T-helper 1 cell (primary cell): ENCODE measurements around the gene MLNR.

ENCODE experiments used
- DNase-seq, 5 donors: peaks; one replicate each; pipeline ENCODE4 v3.0.0-alpha.2; 2012 to 2020
- total RNA-seq, 4 donors: gene quantifications; one replicate each; lab custom pipeline; 2026; lab: John Stamatoyannopoulos, UW

The MLNR gene
- 0 to 0.15 (median 0) reads per million in 4 donors for total RNA-seq

GRCh38 chr13:49220036-49220855 lies at the start of gene MLNR:
MLNR (plus strand) TSS chr13:49220338; CDS start chr13:49220338, 0 bp downstream.
- DNase-seq = peak in 4 of 5 donors; percentile 8 to 35 (median 22)

DNA sequence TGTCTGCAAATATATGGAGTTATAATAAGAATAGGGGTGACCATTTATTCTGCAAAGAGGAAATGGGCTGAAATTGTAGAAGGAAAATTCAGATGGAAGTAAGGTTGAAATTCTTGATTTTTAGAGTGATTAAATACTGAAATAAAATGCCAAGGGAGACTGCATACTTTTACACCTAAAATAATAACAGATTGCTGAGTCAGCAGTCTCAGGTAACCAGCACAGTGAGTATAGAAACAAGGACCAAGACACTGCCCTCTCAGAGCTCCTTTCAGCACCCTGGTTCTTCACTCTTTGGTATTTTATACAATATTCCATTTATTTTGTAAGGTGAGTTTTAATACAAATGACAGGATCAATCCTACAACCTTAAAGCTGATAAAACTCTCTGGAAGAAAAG lies 48.8 kb upstream of the MLNR start:
- DNase-seq = no peak

GRCh38 chr13:49183672-49184325 lies 36.3 kb upstream of the MLNR start:
- DNase-seq = peak in 1 of 5 donors; percentile 20

DNA sequence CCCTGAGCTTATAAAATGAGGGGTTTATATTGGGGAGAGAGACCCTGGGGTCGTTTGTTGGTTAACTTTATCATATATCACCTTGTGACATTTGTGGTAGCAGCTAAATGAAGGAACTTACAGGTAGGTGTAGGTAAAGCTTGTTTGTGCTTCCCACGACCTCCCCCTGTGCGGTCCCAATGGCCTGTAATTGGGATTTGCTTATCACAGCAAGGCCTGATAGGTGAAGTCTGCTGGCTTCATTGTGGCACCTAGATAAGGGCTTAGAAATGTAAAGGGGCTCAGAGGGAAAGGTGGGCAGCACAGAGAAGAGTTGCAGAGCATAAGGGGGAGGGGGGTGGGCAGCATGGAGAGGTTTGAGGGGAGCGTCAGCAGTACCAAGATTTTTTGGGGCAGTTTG lies 35.5 kb upstream of the MLNR start:
- no peak for DNase-seq

- DNase-seq = peak in 1 of 5 donors; percentile 3
These were observed 34.9 kb upstream of the MLNR start for GRCh38 chr13:49185264-49185663.

- no peak for DNase-seq
These were observed 29.2 kb upstream of the MLNR start for GRCh38 chr13:49190901-49191300.

DNA sequence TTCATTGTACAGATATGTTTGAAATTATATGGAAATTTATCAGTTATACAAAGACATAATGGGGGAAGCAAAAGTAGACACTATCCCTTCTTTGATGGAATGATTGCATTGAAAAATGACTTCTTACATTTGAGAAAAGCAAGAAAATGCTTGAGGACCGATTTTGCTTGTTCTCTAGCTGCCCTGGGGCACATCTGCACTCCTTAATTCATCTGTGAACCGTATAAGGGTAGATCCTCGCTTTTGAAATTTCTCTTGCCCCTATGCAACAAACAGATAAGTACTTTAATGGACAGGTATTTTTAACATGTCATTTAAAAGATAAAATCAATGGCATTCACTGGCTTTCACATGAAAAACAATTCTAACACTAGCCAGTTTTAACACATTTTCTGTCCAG lies 13.5 kb upstream of the MLNR start:
- DNase-seq = no peak

DNA sequence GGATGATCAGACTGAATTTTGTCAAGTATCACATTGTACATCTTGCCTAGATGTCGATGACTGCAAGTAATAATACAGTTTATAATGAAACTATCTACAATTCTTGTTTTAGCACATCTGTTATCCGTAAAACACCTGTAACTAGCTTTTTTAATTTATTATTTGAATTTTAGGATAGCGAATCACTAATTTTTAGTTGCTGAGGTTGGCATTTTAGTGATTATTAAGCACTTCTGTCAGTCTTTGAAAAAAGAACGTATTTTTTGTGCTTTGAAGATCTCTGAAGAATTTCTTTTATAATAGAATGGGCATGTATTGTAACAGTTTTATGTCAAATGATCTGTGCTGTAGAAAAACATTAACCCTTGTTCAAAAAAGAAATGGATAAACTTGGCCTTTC lies 11.5 kb upstream of the MLNR start:
- no peak for DNase-seq

GRCh38 chr13:49210114-49210513 lies 10.0 kb upstream of the MLNR start:
- DNase-seq = no peak

GRCh38 chr13:49210669-49211068 lies 9.5 kb upstream of the MLNR start:
- DNase-seq = no peak

DNA sequence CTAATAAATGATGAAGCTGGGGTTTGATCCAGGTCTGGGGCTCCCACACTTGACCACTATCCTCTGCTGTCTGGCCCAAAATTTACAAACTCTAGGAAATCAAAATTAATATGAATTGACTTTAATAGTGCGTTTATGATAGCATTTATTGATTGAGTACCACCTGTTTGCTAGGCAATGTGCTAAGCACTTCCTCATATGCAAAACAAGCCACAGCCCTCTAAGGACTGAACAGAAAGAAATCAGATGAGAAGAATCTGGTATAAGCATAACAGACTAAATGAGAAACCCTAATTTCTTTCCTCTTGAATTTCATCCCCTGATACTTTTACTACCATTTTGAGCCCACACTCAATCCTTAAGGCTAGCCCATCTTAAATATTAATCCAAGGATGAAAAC lies 6.6 kb upstream of the MLNR start:
- DNase-seq = no peak

DNA sequence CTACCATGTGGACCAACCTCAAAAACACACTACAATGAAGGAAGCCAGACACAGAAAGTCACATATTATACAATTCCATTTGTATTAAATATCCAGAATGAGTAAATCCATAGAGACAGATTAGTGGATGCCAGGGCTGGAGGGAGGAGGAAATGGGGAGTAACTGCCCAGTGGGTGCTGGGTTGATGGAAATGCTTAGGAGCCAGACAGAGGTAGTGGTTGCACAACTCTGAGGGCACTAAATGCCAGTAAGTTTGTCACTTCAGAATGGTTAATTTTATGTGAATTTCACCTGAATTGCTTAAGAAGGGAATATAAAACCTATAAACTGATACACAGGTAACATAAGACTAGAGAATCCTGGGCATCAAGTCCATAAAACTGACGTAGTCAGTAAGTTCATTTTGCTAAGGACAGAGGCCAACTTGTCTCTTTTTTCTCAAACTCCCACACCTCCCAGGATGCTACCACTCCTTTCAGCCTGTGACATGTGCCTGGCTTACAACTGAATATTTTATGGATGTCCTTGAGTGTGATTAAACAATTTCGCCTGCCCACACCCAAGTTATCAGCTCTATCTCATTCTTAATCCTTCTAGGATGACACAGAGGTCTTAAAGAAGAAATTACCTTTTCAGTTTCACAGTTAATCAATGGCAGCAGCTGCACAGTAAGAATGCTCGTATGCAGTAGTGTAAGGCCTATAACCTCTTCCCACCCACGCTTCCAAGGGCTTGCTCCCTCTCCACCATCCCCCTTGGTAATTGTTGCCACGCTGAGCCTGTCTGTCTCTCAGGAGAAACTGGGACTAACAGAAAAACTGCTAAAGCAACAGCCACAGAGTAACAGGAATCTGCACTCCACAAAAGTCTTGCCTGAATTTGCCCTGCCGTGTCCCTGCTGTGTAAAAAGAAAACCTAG lies 5.9 kb upstream of the MLNR start:
- DNase-seq = no peak

DNA sequence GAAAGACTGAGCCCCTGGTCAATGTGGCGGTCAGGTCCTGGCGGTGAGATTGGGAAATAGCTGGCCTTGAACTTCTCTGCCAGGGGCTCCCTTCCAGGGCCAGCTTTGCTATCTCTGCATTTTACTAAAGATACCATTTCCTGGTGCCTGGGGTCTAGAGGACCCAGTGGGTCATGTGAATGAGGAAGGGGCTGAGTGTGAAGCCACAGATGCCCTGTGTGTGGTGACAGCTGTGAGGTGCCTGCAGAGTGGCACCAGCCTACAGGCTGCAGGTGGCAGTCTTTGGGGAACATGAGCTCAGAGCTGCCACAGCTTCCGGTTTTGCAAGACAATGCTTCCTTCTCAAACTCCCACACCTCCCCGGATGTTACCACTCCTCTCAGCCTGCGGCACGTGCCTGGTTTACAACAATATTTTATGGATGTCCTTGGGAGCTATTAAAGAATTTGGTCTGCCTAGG lies 5.2 kb upstream of the MLNR start:
- DNase-seq = peak in 3 of 5 donors; percentile 21 to 74 (median 21)

DNA sequence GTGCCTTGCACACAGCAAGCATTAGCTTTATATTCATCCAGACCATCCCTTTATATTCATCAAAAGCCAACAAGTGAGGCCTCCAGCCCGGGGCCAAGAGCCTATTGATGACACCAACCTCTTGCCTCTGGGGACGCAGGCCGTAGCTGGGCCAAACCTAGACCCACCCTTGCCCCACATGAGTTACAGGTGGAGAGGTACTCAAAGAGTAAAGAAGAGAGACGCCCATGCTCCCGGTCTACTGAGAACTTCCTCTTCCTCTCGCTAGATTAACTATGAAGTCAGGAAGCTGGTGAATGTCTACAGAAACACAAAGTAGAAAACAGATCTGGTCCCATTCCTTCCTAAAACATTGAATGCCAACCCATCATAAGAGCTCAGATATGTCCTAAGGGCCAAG lies 3.8 kb upstream of the MLNR start:
- no peak for DNase-seq

- DNase-seq = no peak
These were observed 2.1 kb upstream of the MLNR start for GRCh38 chr13:49217962-49218492.

GRCh38 chr13:49218493-49219051 lies 1.6 kb upstream of the MLNR start:
- DNase-seq = no peak

- no peak for DNase-seq
These were observed 497 bp upstream of the MLNR start for GRCh38 chr13:49219647-49220035.

DNA sequence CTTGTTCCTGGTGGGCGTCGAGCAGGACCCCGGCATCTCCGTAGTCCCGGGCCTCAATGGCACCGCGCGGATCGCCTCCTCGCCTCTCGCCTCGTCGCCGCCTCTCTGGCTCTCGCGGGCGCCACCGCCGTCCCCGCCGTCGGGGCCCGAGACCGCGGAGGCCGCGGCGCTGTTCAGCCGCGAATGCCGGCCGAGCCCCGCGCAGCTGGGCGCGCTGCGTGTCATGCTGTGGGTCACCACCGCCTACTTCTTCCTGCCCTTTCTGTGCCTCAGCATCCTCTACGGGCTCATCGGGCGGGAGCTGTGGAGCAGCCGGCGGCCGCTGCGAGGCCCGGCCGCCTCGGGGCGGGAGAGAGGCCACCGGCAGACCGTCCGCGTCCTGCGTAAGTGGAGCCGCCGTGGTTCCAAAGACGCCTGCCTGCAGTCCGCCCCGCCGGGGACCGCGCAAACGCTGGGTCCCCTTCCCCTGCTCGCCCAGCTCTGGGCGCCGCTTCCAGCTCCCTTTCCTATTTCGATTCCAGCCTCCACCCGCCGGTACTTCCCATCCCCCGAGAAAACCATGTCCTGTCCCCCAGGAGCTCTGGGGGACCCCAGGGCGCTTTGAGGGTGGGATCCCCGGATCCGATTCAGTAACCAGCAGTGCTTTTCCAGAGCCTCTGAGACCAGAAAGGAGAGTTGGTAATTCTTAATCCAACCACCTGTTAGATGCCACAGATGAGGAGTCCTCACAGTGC lies 885 bp downstream of the MLNR start:
- DNase-seq = peak in 1 of 5 donors; percentile 6

- DNase-seq = no peak
These were observed 1.4 kb downstream of the MLNR start for GRCh38 chr13:49221590-49221965.

DNA sequence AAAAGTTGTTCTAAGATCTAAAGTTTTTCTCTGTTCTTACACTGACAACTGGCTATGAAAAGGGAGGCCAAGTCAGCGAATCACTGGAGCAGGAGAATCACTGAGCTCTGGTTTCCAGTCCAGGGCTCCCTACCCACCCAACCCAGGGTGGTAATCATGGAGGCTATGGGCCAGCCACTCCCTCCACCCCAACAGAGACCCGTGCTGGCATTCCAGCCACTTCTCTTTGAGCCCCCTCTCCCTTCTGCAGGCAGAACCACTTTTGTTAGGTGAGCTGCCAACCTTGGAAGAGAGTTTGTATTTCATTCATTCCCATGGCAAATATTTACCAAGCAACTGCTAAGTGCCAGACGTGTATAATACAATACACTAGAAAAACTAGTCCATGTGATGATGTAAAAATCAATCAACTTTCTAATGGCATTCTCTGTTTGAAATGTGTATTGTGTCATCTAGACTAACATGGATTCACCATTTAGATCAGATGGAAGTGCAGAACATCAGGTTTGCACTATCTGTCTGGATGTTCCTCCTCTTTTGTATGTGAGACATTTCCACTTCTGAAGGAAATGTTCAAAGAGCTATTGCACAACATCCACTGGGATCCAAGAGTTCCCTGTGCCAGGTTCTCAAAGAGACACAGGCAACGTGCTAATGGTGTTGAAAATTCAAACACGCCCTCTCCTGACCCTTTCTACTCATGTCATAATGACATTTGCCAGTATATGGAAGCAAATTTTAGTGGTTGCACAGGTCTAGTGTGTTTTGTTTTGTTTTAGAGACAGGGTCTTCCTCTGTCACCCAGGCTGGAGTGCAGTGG lies 5.3 kb downstream of the MLNR start:
- no peak for DNase-seq

GRCh38 chr13:49226613-49227012 lies 6.5 kb downstream of the MLNR start:
- no peak for DNase-seq
